GM18909 (cell line): ENCODE measurements around the gene PPP6R1.

ENCODE experiments used
- ATAC-seq: cut with Tn5 transposase; IDR thresholded peaks from one replicate; pipeline ENCODE4 v1.9.1; 2021; ENCODE audit warnings: mild to moderate bottlenecking; ENCODE audit not compliant: unreplicated experiment, poor library complexity

The PPP6R1 gene

GRCh38 chr19:55261671-55262126, 2.9 kb upstream of the PPP6R1 start:
- ATAC-seq: no peak

DNA sequence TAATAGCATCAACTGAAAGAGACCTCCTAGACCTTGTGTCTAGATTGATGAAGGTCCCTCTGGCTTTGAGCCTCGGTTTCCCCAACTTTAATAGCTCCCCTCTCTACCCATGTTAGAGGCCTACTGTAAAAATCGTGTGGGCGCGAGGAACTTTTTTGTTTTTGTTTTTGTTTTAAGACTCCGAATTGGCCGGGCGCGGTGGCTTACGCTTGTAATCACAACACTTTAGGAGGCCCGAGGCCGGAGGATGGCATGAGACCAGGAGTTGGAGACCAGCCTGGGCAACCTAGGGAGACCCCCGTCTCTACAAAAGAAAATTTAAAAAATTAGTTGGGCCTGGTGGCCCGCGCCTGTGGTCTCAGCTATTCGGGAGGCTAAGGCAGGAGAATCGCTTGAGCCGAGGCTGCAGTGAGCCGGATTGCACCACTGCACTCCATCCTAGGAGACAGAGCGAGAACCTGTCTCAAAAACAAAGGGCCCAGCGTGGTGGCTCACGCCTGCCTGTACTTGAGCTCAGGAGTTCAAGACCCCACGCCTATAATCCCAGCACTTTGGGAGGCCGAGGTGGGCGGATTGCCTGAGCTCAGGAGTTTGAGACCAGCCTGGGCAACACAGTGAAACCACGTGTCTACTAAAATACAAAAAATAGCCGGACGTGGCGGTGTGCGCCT, 858 bp upstream of the PPP6R1 start:
- ATAC-seq: no peak

DNA sequence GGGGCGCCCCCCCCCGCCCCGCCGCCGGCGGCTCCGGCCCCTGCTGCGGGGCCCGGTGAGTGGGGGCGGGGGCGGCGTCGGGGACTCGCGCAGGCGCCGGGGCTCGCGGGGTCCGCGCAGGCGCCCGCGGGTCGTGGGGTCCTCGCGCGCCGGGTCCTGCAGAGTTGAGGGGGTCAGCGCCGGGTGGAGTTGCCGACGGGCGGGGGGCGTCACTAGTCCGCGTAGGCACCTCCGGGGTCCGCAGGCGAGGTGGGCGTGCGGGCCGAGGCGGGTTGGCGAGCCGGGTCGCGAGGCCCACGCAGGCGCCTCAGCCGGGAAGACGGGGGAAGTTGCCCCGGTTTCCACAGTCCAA, 365 bp downstream of the PPP6R1 start:
- peak; percentile 14 for ATAC-seq

- no peak for ATAC-seq
Measured at GRCh38 chr19:55257461-55258420, 1.1 kb downstream of the PPP6R1 start.

DNA sequence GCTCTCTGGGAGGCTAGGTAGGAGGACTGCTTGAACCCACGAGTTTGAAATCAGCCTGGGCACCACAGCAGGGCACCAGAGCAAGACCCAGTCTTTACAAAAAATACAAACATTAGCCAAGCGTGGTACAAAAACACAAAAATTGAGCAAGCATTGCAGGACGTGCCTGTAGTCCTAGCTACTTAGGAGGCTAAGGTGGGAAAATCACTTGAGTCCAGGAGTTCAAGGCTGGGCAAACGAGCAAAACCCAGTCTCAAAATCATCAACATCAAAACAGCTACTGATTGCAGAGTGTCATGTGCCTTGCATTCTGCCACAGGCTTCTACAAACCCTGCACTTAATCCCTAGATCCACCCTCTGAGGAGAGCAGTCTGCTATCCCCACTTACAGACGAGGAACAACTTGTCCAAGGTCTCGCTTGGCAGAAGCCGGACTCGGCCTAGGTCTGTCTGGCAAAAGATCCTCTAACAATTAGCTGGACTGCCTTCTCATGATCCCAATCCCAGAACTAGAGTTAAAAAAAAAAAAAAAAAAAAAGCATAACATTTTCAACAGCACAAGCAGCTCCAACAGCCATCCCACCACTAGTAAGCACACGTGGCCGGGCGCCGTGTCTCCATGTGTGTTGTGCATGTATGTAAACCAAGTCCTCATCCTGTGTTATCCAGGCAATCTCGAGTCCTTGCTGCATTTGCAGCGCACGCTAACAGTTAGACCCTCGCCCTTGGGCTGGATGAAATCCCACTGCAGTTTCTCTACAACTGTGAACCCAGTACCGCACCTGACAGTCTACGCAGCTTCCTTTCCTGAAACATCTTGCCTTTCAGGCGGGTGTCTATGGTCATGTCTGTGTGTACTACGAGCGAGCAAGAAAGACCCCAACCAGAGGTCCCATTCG, 2.0 kb downstream of the PPP6R1 start:
- no peak for ATAC-seq

- ATAC-seq: no peak
Measured at GRCh38 chr19:55255618-55256423, 3.0 kb downstream of the PPP6R1 start.

- no peak for ATAC-seq
Measured at GRCh38 chr19:55254625-55254977, 4.2 kb downstream of the PPP6R1 start.

GRCh38 chr19:55253842-55254624, 4.8 kb downstream of the PPP6R1 start:
- ATAC-seq: peak; percentile 50

DNA sequence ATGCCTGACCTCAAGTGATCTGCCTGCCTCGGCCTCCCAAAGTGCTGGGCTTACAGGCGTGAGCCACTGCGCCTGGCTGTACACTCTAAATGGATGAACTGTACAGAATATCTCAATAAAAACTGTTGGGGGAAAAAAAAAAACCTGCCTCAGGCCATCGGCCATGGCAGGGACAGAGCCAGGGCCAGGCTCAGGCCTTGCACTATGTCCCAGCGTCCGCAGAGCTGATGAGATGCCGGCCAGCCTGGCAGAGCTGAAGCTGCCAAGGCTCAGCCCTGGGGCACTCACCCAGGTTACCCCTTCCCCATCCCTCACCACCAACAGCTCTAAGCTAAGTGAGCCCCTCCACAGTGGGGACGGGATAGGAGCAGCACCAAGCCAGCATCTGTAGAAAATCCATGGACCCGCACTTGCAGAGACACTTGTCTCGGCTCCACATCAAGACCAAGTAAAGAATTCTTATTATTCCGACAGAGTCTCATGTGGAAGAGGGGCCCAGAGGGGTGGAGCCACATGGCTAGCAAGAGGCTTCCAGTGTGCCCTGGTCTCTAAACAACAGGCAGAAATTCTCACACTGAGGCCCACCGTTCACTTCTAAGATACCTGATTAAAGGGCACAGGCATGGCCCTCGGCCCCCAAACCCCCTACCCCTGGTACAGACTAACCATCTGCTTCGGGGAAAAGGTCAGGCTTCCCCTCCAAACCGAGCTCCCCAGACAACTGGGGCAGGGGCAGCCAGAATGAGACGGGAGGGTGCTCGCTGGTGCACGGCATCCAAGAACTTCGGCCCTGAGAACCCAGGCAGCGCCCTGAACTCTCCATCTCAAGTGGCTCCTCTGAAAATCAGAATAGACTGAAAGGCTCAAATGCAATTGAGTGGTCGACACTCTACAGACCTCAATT, 5.8 kb downstream of the PPP6R1 start:
- no peak for ATAC-seq

DNA sequence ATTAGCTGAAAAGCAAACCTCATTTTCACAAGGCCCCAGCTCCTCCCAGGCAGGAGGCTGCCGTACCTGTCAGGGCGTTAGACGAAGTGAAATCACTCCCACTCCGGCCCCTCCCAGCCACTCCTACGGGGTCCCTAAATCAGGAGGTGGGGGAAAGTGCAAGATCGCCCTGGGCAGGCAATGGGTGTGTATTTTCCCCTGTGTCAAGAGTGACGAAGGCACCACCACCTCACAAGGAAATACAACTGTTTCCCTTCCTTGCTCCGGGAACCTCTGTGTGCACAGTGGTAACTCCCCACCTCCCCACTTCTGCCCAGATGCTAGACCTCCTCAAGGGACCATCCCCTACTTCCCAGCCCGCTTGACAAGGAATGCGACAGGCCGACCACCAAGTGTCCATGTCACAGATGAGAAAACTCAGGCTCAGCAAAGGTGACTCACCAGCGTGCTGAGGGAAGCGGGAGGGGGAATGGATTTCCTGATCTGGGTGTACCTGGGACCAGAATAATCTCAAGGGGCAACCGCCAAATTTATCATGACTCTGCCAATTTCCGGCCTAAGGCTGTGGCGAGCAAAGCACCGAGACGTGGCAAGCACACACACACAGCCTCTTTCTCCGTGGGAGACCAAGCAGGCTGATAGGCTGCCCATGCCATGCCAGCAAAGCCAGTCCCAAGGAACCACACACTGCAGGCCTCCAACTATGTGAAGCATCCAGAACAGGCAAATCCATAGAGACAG, 7.3 kb downstream of the PPP6R1 start:
- no peak for ATAC-seq

- no peak for ATAC-seq
Measured at GRCh38 chr19:55250262-55251036, 8.4 kb downstream of the PPP6R1 start.

DNA sequence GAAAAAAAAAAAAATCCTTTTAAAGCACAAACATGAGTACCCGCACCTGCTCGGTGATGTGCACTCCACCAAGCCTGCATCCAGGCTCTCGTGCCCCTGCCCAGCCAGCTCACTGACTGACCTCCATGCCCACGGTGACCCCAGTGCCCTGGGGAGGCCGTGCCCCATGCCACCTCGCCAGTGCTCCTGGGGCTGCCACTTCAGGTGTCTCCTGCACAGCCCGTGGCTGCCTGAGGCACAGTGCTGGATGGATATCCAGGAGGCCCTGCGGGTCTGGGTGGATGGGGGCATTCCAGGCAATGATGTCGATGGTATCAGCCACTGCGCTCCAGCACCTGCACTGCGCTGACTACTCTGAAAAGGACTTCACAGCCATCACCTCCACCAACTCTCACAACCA, 9.0 kb downstream of the PPP6R1 start:
- ATAC-seq: no peak

GRCh38 chr19:55248704-55249103, 10.1 kb downstream of the PPP6R1 start:
- ATAC-seq: no peak

GRCh38 chr19:55248166-55248675, 10.6 kb downstream of the PPP6R1 start:
- no peak for ATAC-seq

DNA sequence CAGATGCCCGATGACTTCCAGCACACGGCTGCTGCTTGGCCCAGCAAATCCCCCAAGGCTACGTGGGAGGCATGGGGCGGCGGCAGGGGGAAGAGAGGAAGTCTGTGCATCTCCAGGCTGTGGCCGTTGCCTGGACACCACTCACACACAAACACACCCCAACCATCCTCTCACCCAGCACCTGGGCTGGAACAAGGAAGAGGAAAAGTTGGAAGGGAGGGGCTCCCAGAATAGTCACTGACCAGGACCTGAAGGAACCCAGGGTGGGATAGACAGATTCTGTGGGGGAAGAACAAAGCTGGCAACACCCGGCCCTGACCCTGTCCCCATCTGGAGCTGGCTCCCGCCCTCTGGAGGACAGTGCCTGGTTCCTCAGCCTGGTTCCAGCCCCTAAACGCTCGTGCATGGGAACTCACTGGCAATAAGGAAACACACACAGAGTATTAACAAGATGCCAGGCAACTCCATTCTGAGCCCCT, 11.2 kb downstream of the PPP6R1 start:
- no peak for ATAC-seq
